Activated B cell treated with CpG ODN at 0.5 μM for 24 hours (primary cell): ENCODE measurements around the gene TMED5. TPM values are rescaled to one million over a fixed set of nuclear protein-coding genes. Genes with fewer than 3 reads are reported as not detected.

ENCODE experiments used
- ATAC-seq: fragments of 200-7000 bp; cut with Tn5 transposase; one replicate; pipeline ENCODE4 v1.10.0; 2021; ENCODE audit warnings: low read depth, mild to moderate bottlenecking, moderate library complexity
- CTCF ChIA-PET: fragments of 350-600 bp; sonication (Branson Sonifier 250); formaldehyde crosslinking; loops from one replicate; lab custom pipeline; 2021; ENCODE audit warnings: antibody characterized with exemption; lab: Charles Lee
- POLR2A ChIA-PET: fragments of 350-600 bp; sonication (Branson Sonifier 250); formaldehyde crosslinking; loops from one replicate; lab custom pipeline; 2021; ENCODE audit warnings: antibody characterized with exemption; lab: Charles Lee
- DNase-seq: peaks from one replicate; pipeline ENCODE4 v3.0.0; 2022
- H3K27ac Mint-ChIP-seq: one replicate; pipeline ENCODE4 v1.8.0; 2020; ENCODE audit warnings: mixed read lengths
- H3K27me3 Mint-ChIP-seq: one replicate; pipeline ENCODE4 v1.8.0; 2021; ENCODE audit warnings: mixed read lengths
- H3K36me3 Mint-ChIP-seq: one replicate; pipeline ENCODE4 v1.8.0; 2021; ENCODE audit warnings: low read depth, mixed read lengths
- H3K4me1 Mint-ChIP-seq: one replicate; pipeline ENCODE4 v1.8.0; 2021; ENCODE audit warnings: mixed read lengths
- H3K4me3 Mint-ChIP-seq: one replicate; pipeline ENCODE4 v1.8.0; 2020; ENCODE audit warnings: mild to moderate bottlenecking, mixed read lengths
- H3K9me3 Mint-ChIP-seq: one replicate; pipeline ENCODE4 v1.8.0; 2020; ENCODE audit warnings: mixed read lengths
- intact Hi-C: fragments of 100-400 bp; cut with micrococcal nuclease; formaldehyde crosslinking; loops from one replicate; pipeline ENCODE4 v1.15.1; 2024
- total RNA-seq: library from RNA; stranded (reverse); gene quantifications from 2 replicates; pipeline ENCODE4 v1.2.3, GENCODE V29; 2022
- TF ChIP-seq, protein P1 (sequence below): fragments of 200-600 bp; IDR thresholded peaks from one replicate; pipeline ENCODE4 v1.8.0; 2022; ENCODE audit warnings: antibody characterized with exemption, mild to moderate bottlenecking

Gene TMED5
- total RNA-seq, 1 donor from 2014 or later = 42.3 TPM

DNA sequence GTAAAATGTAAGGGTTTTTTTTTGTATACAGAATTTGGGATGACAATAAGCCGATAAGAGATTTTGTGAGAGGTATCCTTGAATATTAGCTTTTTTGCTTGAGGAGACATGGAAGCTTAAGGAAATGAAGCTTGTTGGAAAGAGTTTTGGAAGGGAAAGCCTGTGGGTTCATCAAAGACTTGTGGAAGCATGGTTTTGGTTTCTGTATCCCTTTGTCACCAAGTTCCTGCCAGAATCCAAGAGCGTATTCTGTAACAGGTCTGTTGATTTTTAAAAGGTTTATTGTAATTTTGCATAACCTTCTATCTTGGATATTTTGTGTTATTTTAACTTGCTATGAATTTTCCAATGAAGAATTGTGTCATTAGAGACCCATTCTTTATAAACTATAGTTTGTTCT lies 38.1 kb downstream of the TMED5 start:
- intact Hi-C loops = no loop called here
- TF ChIP-seq, protein P1, sequence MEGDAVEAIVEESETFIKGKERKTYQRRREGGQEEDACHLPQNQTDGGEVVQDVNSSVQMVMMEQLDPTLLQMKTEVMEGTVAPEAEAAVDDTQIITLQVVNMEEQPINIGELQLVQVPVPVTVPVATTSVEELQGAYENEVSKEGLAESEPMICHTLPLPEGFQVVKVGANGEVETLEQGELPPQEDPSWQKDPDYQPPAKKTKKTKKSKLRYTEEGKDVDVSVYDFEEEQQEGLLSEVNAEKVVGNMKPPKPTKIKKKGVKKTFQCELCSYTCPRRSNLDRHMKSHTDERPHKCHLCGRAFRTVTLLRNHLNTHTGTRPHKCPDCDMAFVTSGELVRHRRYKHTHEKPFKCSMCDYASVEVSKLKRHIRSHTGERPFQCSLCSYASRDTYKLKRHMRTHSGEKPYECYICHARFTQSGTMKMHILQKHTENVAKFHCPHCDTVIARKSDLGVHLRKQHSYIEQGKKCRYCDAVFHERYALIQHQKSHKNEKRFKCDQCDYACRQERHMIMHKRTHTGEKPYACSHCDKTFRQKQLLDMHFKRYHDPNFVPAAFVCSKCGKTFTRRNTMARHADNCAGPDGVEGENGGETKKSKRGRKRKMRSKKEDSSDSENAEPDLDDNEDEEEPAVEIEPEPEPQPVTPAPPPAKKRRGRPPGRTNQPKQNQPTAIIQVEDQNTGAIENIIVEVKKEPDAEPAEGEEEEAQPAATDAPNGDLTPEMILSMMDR = no peak
- ATAC-seq (no peak), DNase-seq (no peak)
- no peaks in the 10 kb centered on the region for H3K4me1 Mint-ChIP-seq
- H3K27me3 Mint-ChIP-seq = no peaks in the 10 kb centered on the region
- peaks cover 32% of the 10 kb centered on the region for H3K36me3 Mint-ChIP-seq
- POLR2A ChIA-PET = no interaction called here
- H3K9me3 Mint-ChIP-seq = no peaks in the 10 kb centered on the region
- CTCF ChIA-PET = no interaction called here
- no peak overlapping the region for H3K4me3 Mint-ChIP-seq
- no peak overlapping the region for H3K27ac Mint-ChIP-seq

DNA sequence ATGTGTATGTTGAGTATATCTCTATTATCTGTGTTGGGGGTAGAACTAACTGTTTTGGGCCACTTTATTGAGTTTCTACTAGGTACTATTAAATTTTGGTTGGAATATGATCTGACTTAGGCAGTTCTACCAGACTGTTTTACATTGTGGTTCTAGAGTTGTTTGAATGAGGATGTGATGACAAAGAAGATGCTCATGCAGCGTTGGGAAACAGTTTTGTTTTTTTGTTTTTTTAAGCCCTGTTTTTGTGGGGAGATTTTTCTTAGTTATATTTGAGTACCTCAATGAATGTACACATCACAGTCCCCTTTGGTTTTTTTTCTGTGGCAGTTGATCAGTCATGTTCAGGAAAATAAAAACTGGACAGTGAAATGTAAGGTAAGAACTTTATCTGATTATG lies 40.1 kb downstream of the TMED5 start:
- ChIA-PET CTCF (no interaction called here), POLR2A (no interaction called here)
- no peaks in the 10 kb centered on the region for H3K27me3 Mint-ChIP-seq
- DNase-seq = no peak
- TF ChIP-seq, protein P1 = no peak
- intact Hi-C loops = no loop called here
- H3K36me3 Mint-ChIP-seq = peaks cover 51% of the 10 kb centered on the region
- H3K27ac Mint-ChIP-seq = no peak overlapping the region
- no peak for ATAC-seq
- H3K4me1 Mint-ChIP-seq = no peaks in the 10 kb centered on the region
- no peak overlapping the region for H3K4me3 Mint-ChIP-seq
- H3K9me3 Mint-ChIP-seq = no peaks in the 10 kb centered on the region

DNA sequence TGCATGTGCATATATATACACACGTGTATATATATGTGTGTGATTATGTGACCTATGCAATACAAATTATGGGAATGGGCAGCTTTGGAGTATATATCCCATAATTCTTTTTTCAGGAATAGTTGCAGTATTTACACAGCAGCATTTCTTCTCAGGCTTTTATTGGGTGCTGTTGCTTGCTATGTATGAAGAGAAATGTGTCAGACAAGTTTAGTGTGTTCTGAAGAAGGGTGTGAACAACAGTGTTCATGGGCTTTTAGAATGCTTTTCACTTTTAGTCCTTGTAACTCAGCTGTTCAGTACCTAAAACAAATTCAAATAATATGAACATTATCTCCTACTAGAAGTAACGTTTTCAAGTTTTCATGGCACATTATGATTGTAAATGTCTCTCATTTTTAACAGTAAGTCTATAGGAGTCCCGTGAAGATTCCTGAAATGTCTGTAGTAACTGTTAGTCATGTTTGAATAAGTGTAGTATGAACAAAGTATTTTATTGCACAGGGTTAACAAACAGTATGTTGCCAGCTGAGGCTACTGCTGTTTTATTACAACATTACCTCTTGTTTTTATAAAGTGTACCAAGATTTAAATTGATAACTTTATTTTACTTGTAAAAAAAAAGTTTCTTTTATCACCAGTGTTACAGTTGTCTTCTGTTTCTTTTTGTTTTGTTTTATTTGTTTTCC lies 42.5 kb downstream of the TMED5 start:
- CTCF ChIA-PET = no interaction called here
- POLR2A ChIA-PET = interaction anchor here (0.7 kb wide), 1 partner anchor 130 kb away, joined by 3 read pairs; no protein-coding TSS in a partner anchor
- no peak for DNase-seq
- Mint-ChIP-seq H3K36me3 (peaks cover 66% of the 10 kb centered on the region), H3K27ac (no peak overlapping the region), H3K4me3 (no peak overlapping the region), H3K4me1 (no peaks in the 10 kb centered on the region), H3K27me3 (no peaks in the 10 kb centered on the region), H3K9me3 (no peaks in the 10 kb centered on the region)
- no peak for ATAC-seq
- TF ChIP-seq, protein P1 = no peak
- intact Hi-C loops = no loop called here

DNA sequence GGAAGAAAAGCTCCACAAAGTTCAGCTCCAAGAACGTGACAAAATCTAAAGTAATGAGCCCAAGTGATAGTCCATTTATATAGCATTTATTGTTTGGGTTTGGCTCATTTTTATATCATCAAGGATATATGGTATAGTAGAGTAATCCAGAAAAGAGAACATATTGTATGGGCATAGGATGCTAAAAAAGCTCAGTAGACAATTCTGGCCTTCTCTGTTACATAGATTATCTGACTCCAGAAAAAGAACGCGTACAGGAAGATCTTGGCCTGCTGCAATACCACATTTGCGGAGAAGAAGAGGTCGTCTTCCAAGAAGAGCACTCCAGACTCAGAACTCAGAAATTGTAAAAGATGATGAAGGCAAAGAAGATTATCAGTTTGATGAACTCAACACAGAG lies 43.8 kb downstream of the TMED5 start:
- Mint-ChIP-seq H3K27me3 (no peaks in the 10 kb centered on the region), H3K27ac (no peak overlapping the region), H3K9me3 (no peaks in the 10 kb centered on the region), H3K4me1 (no peaks in the 10 kb centered on the region), H3K4me3 (no peak overlapping the region), H3K36me3 (peaks cover 62% of the 10 kb centered on the region)
- TF ChIP-seq, protein P1 = no peak
- CTCF ChIA-PET = interaction anchor here (0.6 to 0.7 kb wide), 2 partner anchors 21 to 56 kb away, joined by 3 read pairs; no protein-coding TSS in a partner anchor
- intact Hi-C loops = no loop called here
- DNase-seq = no peak
- POLR2A ChIA-PET = interaction anchor here (0.9 kb wide), 1 partner anchor 58 kb away, joined by 3 read pairs; the partner anchor contains the start of gene MTF2
- ATAC-seq = no peak

DNA sequence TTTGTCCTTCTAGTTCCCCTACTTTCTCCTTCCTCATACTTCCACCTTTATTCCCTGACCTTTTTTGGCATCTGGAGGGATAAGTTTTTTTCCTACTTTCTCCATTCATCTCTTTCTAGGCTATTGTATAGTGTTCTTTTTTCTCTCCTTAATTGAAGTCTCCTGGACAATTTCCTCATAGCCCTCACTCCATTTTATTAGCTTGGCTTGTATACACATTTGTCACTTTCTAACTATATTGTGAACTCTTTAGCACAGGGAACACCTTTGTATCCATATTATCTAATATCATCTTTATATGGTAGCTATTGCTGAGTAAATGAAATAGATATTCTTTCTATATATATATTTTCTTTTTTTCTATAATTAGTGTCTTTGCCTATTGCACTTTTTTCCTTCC lies 47.6 kb downstream of the TMED5 start:
- Mint-ChIP-seq H3K36me3 (peaks cover 46% of the 10 kb centered on the region), H3K27ac (no peak overlapping the region), H3K27me3 (no peaks in the 10 kb centered on the region), H3K9me3 (no peaks in the 10 kb centered on the region), H3K4me3 (no peak overlapping the region), H3K4me1 (no peaks in the 10 kb centered on the region)
- POLR2A ChIA-PET = no interaction called here
- intact Hi-C loops = no loop called here
- DNase-seq (no peak), ATAC-seq (no peak)
- TF ChIP-seq, protein P1 = no peak
- CTCF ChIA-PET = interaction anchor here (1.0 to 1.5 kb wide), 2 partner anchors 53 to 248 kb away, joined by 4 read pairs; no protein-coding TSS in a partner anchor
